GM23248 (cell line): ENCODE data around the gene FRMD3. TPM values are rescaled to one million over a fixed set of nuclear protein-coding genes. Genes with fewer than 3 reads are reported as not detected.

Experiments
- DNase-seq: peaks from one replicate; pipeline ENCODE4 v3.0.0-alpha.2; 2015
- H2AFZ ChIP-seq: fragments of 200-600 bp; sonication (generic); 2 replicates; pipeline ENCODE4 v1.6.1; 2016; ENCODE audit warnings: antibody characterized with exemption
- H3F3A ChIP-seq: fragments of 200-600 bp; sonication (generic); 2 replicates; pipeline ENCODE4 v1.6.1; 2016; ENCODE audit warnings: mild to moderate bottlenecking, antibody characterized with exemption, mixed run types; ENCODE audit not compliant: insufficient read depth
- H3K27ac ChIP-seq: fragments of 200-600 bp; sonication (generic); 2 replicates; pipeline ENCODE4 v1.5.1; 2016; ENCODE audit warnings: mild to moderate bottlenecking
- H3K27me3 ChIP-seq: fragments of 200-600 bp; sonication (generic); replicated peaks from 2 replicates; pipeline ENCODE4 v1.6.1; 2016; ENCODE audit warnings: mild to moderate bottlenecking; ENCODE audit not compliant: insufficient read depth
- H3K36me3 ChIP-seq: fragments of 200-600 bp; sonication (generic); 2 replicates; pipeline ENCODE4 v1.6.1; 2016; ENCODE audit warnings: low read depth, mild to moderate bottlenecking
- H3K4me1 ChIP-seq: fragments of 200-600 bp; sonication (generic); 2 replicates; pipeline ENCODE4 v1.6.1; 2016; ENCODE audit warnings: mild to moderate bottlenecking; ENCODE audit not compliant: insufficient read depth
- H3K4me2 ChIP-seq: fragments of 200-600 bp; sonication (generic); one replicate; pipeline ENCODE4 v1.6.1; 2016; ENCODE audit warnings: mild to moderate bottlenecking; ENCODE audit not compliant: unreplicated experiment
- H3K4me3 ChIP-seq: fragments of 200-600 bp; sonication (generic); 2 replicates; pipeline ENCODE4 v1.5.1; 2016; ENCODE audit warnings: mild to moderate bottlenecking
- H3K79me2 ChIP-seq: fragments of 200-600 bp; sonication (generic); 2 replicates; pipeline ENCODE4 v1.6.1; 2016; ENCODE audit warnings: mild to moderate bottlenecking; ENCODE audit not compliant: insufficient read depth
- H3K9ac ChIP-seq: fragments of 200-600 bp; sonication (generic); 2 replicates; pipeline ENCODE4 v1.6.1; 2016; ENCODE audit warnings: mild to moderate bottlenecking
- H3K9me2 ChIP-seq: fragments of 200-600 bp; sonication (generic); 2 replicates; pipeline ENCODE4 v1.6.1; 2016; ENCODE audit warnings: mixed run types, mild to moderate bottlenecking, moderate library complexity; ENCODE audit not compliant: insufficient read depth
- H3K9me3 ChIP-seq: fragments of 200-600 bp; sonication (generic); one replicate; pipeline ENCODE4 v1.6.1; 2017; ENCODE audit warnings: low read depth
- H4K20me1 ChIP-seq: fragments of 200-600 bp; sonication (generic); 2 replicates; pipeline ENCODE4 v1.6.0; 2016; ENCODE audit not compliant: insufficient read depth
- EZH2 ChIP-seq: fragments of 200-600 bp; sonication (generic); IDR thresholded peaks from 2 replicates; pipeline ENCODE4 v1.6.1; 2018; ENCODE audit warnings: antibody characterized with exemption, mild to moderate bottlenecking; ENCODE audit not compliant: insufficient read depth, poor library complexity, severe bottlenecking
- EZH2phosphoT487 ChIP-seq: fragments of 200-600 bp; sonication (generic); IDR thresholded peaks from 2 replicates; pipeline ENCODE4 v1.6.1; 2018; ENCODE audit warnings: antibody characterized with exemption, moderate library complexity, mild to moderate bottlenecking, low read depth; ENCODE audit not compliant: insufficient read depth
- WGBS, 2 experiments: methylation state at CpG; one replicate each; pipeline ENCODE4 v1.1.6; 2015 to 2017; ENCODE audit warnings: low lambda C conversion rate in 2 of 2, low coverage in 1 of 2; ENCODE audit errors: missing lambda C conversion rate in 2 of 2; 5-methylcytosine and 5-hydroxymethylcytosine counted together
- in situ Hi-C: fragments of 300-500 bp; cut with MboI; formaldehyde crosslinking; loops from 2 replicates; pipeline ENCODE4 v1.15.0; 2020
- polyA plus RNA-seq: library from polyadenylated mRNA; unstranded; fragments of >200 nt; fragmentation: Nextera tagmentation; extraction: Ambion mirVana; gene quantifications from 2 replicates; pipeline ENCODE4 v1.2.1, GENCODE V29; 2016
- total RNA-seq: library from RNA; depleted of rRNA; stranded (reverse); fragments of >200 nt; shearing (Covaris generic); gene quantifications from 2 replicates; pipeline ENCODE4 v1.2.3, GENCODE V29; 2014

FRMD3 gene
- total and polyA plus RNA-seq, 2 experiments from 2014 or later: 0.32 to 0.66 TPM

- Histone ChIP-seq H3K36me3 (no peaks in the 10 kb centered on the region), H3K9me3 (no peaks in the 10 kb centered on the region), H3K9ac (no peak overlapping the region), H3K79me2 (no peaks in the 10 kb centered on the region), H3K27ac (no peak overlapping the region), H3K4me1 (peaks cover 15% of the 10 kb centered on the region), H3K9me2 (no peaks in the 10 kb centered on the region), H2AFZ (no peak overlapping the region), H3F3A (peaks cover 4% of the 10 kb centered on the region), H3K27me3 (no peaks in the 10 kb centered on the region), H3K4me2 (peak overlapping the region; percentile 40), H4K20me1 (no peaks in the 10 kb centered on the region), H3K4me3 (no peak overlapping the region)
- TF ChIP-seq EZH2 (no peak), EZH2phosphoT487 (no peak)
- peak; percentile 89 for DNase-seq
- WGBS, 2 experiments: 2 to 3% methylated on average over 8 of the region's 8 CpGs
- in situ Hi-C loops: no loop called here
These were observed 233.5 kb downstream of the FRMD3 start for GRCh38 chr9:83304686-83305085.

- Histone ChIP-seq H3K9me3 (no peaks in the 10 kb centered on the region), H3K27me3 (0 out of 2 replicates have a peak, but pooled peaks cover 4% of the 10 kb centered on the region), H3K4me1 (peaks cover 19% of the 10 kb centered on the region), H3F3A (peaks cover 10% of the 10 kb centered on the region; the same call in 1 of the 2 replicates), H3K36me3 (no peaks in the 10 kb centered on the region), H3K27ac (peak overlapping the region; percentile 36), H3K4me2 (peak overlapping the region; percentile 64), H4K20me1 (no peaks in the 10 kb centered on the region), H3K9ac (no peak overlapping the region), H2AFZ (no peak overlapping the region), H3K79me2 (no peaks in the 10 kb centered on the region), H3K4me3 (peak overlapping the region; percentile 12; the same call in 1 of the 2 replicates), H3K9me2 (no peaks in the 10 kb centered on the region)
- TF ChIP-seq EZH2 (no peak), EZH2phosphoT487 (peak; percentile 83)
- DNase-seq: peak; percentile 88
- in situ Hi-C loops: no loop called here
- whole genome bisulfite sequencing, 2 experiments: 12 to 13% methylated on average over 6 of the region's 6 CpGs
These were observed 238.6 kb downstream of the FRMD3 start for GRCh38 chr9:83299571-83299970.

- DNase-seq: no peak
- Histone ChIP-seq H3K27ac (peak overlapping the region; percentile 36), H3K4me1 (peaks cover 14% of the 10 kb centered on the region), H3K36me3 (no peaks in the 10 kb centered on the region), H3K4me3 (peak overlapping the region; percentile 12; the same call in 1 of the 2 replicates), H3F3A (peaks cover 10% of the 10 kb centered on the region; the same call in 1 of the 2 replicates), H3K4me2 (peak overlapping the region; percentile 64), H3K9ac (0 out of 2 replicates have a peak overlapping the region, but pooled peaks have one; percentile 12), H3K9me3 (no peaks in the 10 kb centered on the region), H3K27me3 (0 out of 2 replicates have a peak, but pooled peaks cover 4% of the 10 kb centered on the region), H3K79me2 (no peaks in the 10 kb centered on the region), H3K9me2 (no peaks in the 10 kb centered on the region), H4K20me1 (no peaks in the 10 kb centered on the region), H2AFZ (no peak overlapping the region)
- no peak for TF ChIP-seq EZH2
- TF ChIP-seq EZH2phosphoT487: no peak
- in situ Hi-C loops: no loop called here
- 94 to 100% methylated on average over 2 of the region's 2 CpGs for WGBS, 2 experiments
These were observed 239.1 kb downstream of the FRMD3 start for GRCh38 chr9:83299094-83299493.

GRCh38 chr9:83296123-83296522 is 242.1 kb downstream of the FRMD3 start:
- Histone ChIP-seq H3K27me3 (0 out of 2 replicates have a peak, but pooled peaks cover 4% of the 10 kb centered on the region), H3K9ac (no peak overlapping the region), H3K27ac (no peak overlapping the region), H3F3A (peaks cover 10% of the 10 kb centered on the region; the same call in 1 of the 2 replicates), H3K9me2 (no peaks in the 10 kb centered on the region), H3K36me3 (no peaks in the 10 kb centered on the region), H3K4me3 (no peak overlapping the region), H3K4me2 (no peak overlapping the region), H3K9me3 (no peaks in the 10 kb centered on the region), H2AFZ (no peak overlapping the region), H4K20me1 (no peaks in the 10 kb centered on the region), H3K4me1 (peaks cover 12% of the 10 kb centered on the region), H3K79me2 (no peaks in the 10 kb centered on the region)
- 92 to 100% methylated on average over 2 of the region's 2 CpGs for WGBS, 2 experiments
- TF ChIP-seq EZH2: no peak
- no peak for TF ChIP-seq EZH2phosphoT487
- in situ Hi-C loops: no loop called here
- no peak for DNase-seq

GRCh38 chr9:83294816-83295215 is 243.4 kb downstream of the FRMD3 start:
- H3K9me2 ChIP-seq: no peaks in the 10 kb centered on the region
- 82 to 87% methylated on average over 2 of the region's 2 CpGs for WGBS, 2 experiments
- no peaks in the 10 kb centered on the region for H3K79me2 ChIP-seq
- H4K20me1 ChIP-seq: no peaks in the 10 kb centered on the region
- H3K4me1 ChIP-seq: peaks cover 10% of the 10 kb centered on the region
- no peak overlapping the region for H3K4me3 ChIP-seq
- no peak for DNase-seq
- no peaks in the 10 kb centered on the region for H3K36me3 ChIP-seq
- in situ Hi-C loops: no loop called here
- no peak overlapping the region for H3K4me2 ChIP-seq
- H3K27ac ChIP-seq: no peak overlapping the region
- TF ChIP-seq EZH2 (no peak), EZH2phosphoT487 (no peak)
- 0 out of 2 replicates have a peak, but pooled peaks cover 4% of the 10 kb centered on the region for H3K27me3 ChIP-seq
- H2AFZ ChIP-seq: no peak overlapping the region
- peaks cover 10% of the 10 kb centered on the region; the same call in 1 of the 2 replicates for H3F3A ChIP-seq
- H3K9me3 ChIP-seq: no peaks in the 10 kb centered on the region
- no peak overlapping the region for H3K9ac ChIP-seq
